Astrocyte (in vitro differentiated cells and primary cell): ENCODE data around the gene KDM7A.

Experiments used
- CTCF ChIP-seq: IDR thresholded peaks from 2 replicates; pipeline ENCODE4 v1.5.1; 2011; ENCODE audit warnings: low read depth, mild to moderate bottlenecking, inconsistent platforms, low read length, moderate library complexity; ENCODE audit not compliant: insufficient read depth
- EZH2 ChIP-seq: IDR thresholded peaks from 2 replicates; pipeline ENCODE4 v1.6.1; 2012; ENCODE audit warnings: mild to moderate bottlenecking, low read length, inconsistent platforms; ENCODE audit not compliant: insufficient read depth

- no peak for TF ChIP-seq EZH2
- no peak for TF ChIP-seq CTCF
These were observed 114.7 kb downstream of the KDM7A start for GRCh38 chr7:140062118-140062527.
